HepG2 (cell line): ENCODE results near the gene C11orf71.

Experiments
- BCL3 ChIP-seq: sonication (generic); formaldehyde crosslinking; IDR thresholded peaks from 2 replicates; pipeline ENCODE4 v1.5.1; 2020; ENCODE audit warnings: mild to moderate bottlenecking, missing genetic modification reagents, moderate library complexity
- CEBPG ChIP-seq: IDR thresholded peaks from 2 replicates; pipeline ENCODE4 v1.6.1; 2016
- CHD2 ChIP-seq: IDR thresholded peaks from 2 replicates; pipeline ENCODE4 v1.6.1; 2011; ENCODE audit warnings: low read depth, low read length, improper control_type of control experiment
- CTCF ChIP-seq: sonication (generic); formaldehyde crosslinking; IDR thresholded peaks from 2 replicates; pipeline ENCODE4 v1.5.0; 2020; ENCODE audit warnings: mild to moderate bottlenecking, missing genetic modification reagents, moderate library complexity
- ETV5 ChIP-seq: IDR thresholded peaks from 2 replicates; pipeline ENCODE4 v1.6.1; 2018; ENCODE audit warnings: missing biosample characterization, missing genetic modification reagents, inconsistent platforms, borderline replicate concordance
- JUNB ChIP-seq: sonication (generic); formaldehyde crosslinking; IDR thresholded peaks from 2 replicates; pipeline ENCODE4 v1.8.0; 2022; ENCODE audit warnings: missing genetic modification reagents, mild to moderate bottlenecking, borderline replicate concordance
- NFE2 ChIP-seq: sonication (generic); formaldehyde crosslinking; IDR thresholded peaks from 2 replicates; pipeline ENCODE4 v1.4.0; 2020; ENCODE audit warnings: missing genetic modification reagents
- NR2C2 ChIP-seq: sonication (generic); formaldehyde crosslinking; IDR thresholded peaks from 2 replicates; pipeline ENCODE4 v1.4.0; 2020; ENCODE audit warnings: missing genetic modification reagents, mild to moderate bottlenecking, moderate library complexity, borderline replicate concordance
- POLR2A ChIP-seq, 2 experiments: IDR thresholded peaks; 2 replicates each; pipeline ENCODE4 v1.6.1; 2011; ENCODE audit warnings: low read depth in 2 of 2, low read length in 2 of 2, mild to moderate bottlenecking in 1 of 2, moderate library complexity in 1 of 2; ENCODE audit not compliant: insufficient read depth in 1 of 2
- USF2 ChIP-seq, 2 experiments: sonication (generic) in 1 of 2; formaldehyde crosslinking in 1 of 2; IDR thresholded peaks; 2 replicates each; pipeline versions ENCODE4 v1.5.1 to v1.6.1; 2011 to 2020; ENCODE audit warnings: borderline replicate concordance in 1 of 2, low read depth in 1 of 2, low read length in 1 of 2, mild to moderate bottlenecking in 1 of 2, missing genetic modification reagents in 1 of 2, moderate library complexity in 1 of 2
- ZC3H4 ChIP-seq: sonication (generic); formaldehyde crosslinking; IDR thresholded peaks from 2 replicates; pipeline ENCODE4 v1.4.0; 2020; ENCODE audit warnings: missing genetic modification reagents, borderline replicate concordance

GRCh38 chr11:114386545-114386944 is 13.8 kb downstream of the C11orf71 start:
- TF ChIP-seq POLR2A (IDR thresholded peaks at IDR 0.05; ENCODE audit: insufficient read depth in 1 of 2, low read depth in 2 of 2, low read length in 2 of 2) (no peak), JUNB (CRISPR knock-in tag) (no peak), BCL3 (CRISPR knock-in tag) (no peak), CHD2 (no peak), CTCF (CRISPR knock-in tag) (no peak), USF2 (IDR thresholded peaks at IDR 0.05; ENCODE audit: low read depth, low read length) (no peak), USF2 (CRISPR knock-in tag; IDR thresholded peaks at IDR 0.05; ENCODE audit: borderline replicate concordance) (no peak), NFE2 (no peak), ZC3H4 (CRISPR knock-in tag) (no peak), ETV5 (CRISPR knock-in tag) (no peak), NR2C2 (CRISPR knock-in tag) (no peak), CEBPG (no peak)
